ENCODE data around the gene KLHL24. TPM values are rescaled to one million over a fixed set of nuclear protein-coding genes. Genes with fewer than 3 reads are reported as not detected.
A peak's percentile ranks its signal among the peaks of the same experiment; 100 is the strongest.

Gene KLHL24
- total RNA-seq, 1 experiment from 2014 or later, result 33.9 TPM

- peak; percentile 73 for TF ChIP-seq USF1 (CRISPR knock-in tag; IDR thresholded peaks at IDR 0.05)
- TF ChIP-seq ARID4B (CRISPR knock-in tag; IDR thresholded peaks at IDR 0.05; ENCODE audit: borderline replicate concordance), result 0 out of 2 replicates have a peak, but pooled peaks have one; percentile 16
- TF ChIP-seq ETV6 (CRISPR knock-in tag; IDR thresholded peaks at IDR 0.05), result no peak
- TF ChIP-seq FOXK1 (CRISPR knock-in tag; IDR thresholded peaks at IDR 0.05), result peak; percentile 50; the same call in 1 of the 2 replicates
- no peak for TF ChIP-seq ZNF396 (CRISPR knock-in tag; IDR thresholded peaks at IDR 0.05; ENCODE audit: borderline replicate concordance)
- no peak for TF ChIP-seq TEAD1 (CRISPR knock-in tag; IDR thresholded peaks at IDR 0.05)
- no peak for TF ChIP-seq KAT7 (CRISPR knock-in tag; IDR thresholded peaks at IDR 0.05; ENCODE audit: borderline replicate concordance)
- no peak for TF ChIP-seq ZNF512 (CRISPR knock-in tag; IDR thresholded peaks at IDR 0.05; ENCODE audit: borderline replicate concordance)
- TF ChIP-seq PRRX2 (CRISPR knock-in tag; IDR thresholded peaks at IDR 0.05), result no peak
- no peak for TF ChIP-seq IRF2 (CRISPR knock-in tag; IDR thresholded peaks at IDR 0.05; ENCODE audit: borderline replicate concordance, low read depth)
- no peak for TF ChIP-seq E2F1 (CRISPR knock-in tag; IDR thresholded peaks at IDR 0.05)
- peak; percentile 42; the same call in 1 of the 2 replicates for TF ChIP-seq MAX (CRISPR knock-in tag; IDR thresholded peaks at IDR 0.05)
- TF ChIP-seq ZNF263 (CRISPR knock-in tag; IDR thresholded peaks at IDR 0.05; ENCODE audit: low read depth), result no peak
- TF ChIP-seq USF2 (CRISPR knock-in tag; IDR thresholded peaks at IDR 0.05), result peak; percentile 77
- no peak for TF ChIP-seq NR1H2 (CRISPR knock-in tag; IDR thresholded peaks at IDR 0.05)
- TF ChIP-seq HMGA2 (CRISPR knock-in tag; IDR thresholded peaks at IDR 0.05), result no peak
- TF ChIP-seq SP1 (CRISPR knock-in tag; conservative IDR thresholded peaks at IDR 0.05), result peak; percentile 64; the same call in 1 of the 2 replicates
- no peak for TF ChIP-seq MXD4 (CRISPR knock-in tag; IDR thresholded peaks at IDR 0.05; ENCODE audit: borderline replicate concordance)
- no peak for TF ChIP-seq PRDM15 (CRISPR knock-in tag; IDR thresholded peaks at IDR 0.05)
- no peak for TF ChIP-seq SMAD3 (CRISPR knock-in tag; IDR thresholded peaks at IDR 0.05; ENCODE audit: borderline replicate concordance)
- TF ChIP-seq ZNF121 (CRISPR knock-in tag; IDR thresholded peaks at IDR 0.05), result no peak
- no peak for TF ChIP-seq MYBL2 (CRISPR knock-in tag; IDR thresholded peaks at IDR 0.05)
- TF ChIP-seq ZNF232 (CRISPR knock-in tag; IDR thresholded peaks at IDR 0.05), result no peak
- no peak for TF ChIP-seq ELF4 (CRISPR knock-in tag; IDR thresholded peaks at IDR 0.05; ENCODE audit: low read depth)
- peak; percentile 90 for TF ChIP-seq ESRRA (CRISPR knock-in tag; IDR thresholded peaks at IDR 0.05; ENCODE audit: borderline replicate concordance)
Measured at GRCh38 chr3:183636221-183637105, 1.0 kb downstream of the KLHL24 start (continued).

Data from WTC11 (cell line).